Measurements from ENCODE around the gene EXD3. TPM values are rescaled to one million over a fixed set of nuclear protein-coding genes. Genes with fewer than 3 reads are reported as not detected.

EXD3 gene
- total and polyA plus RNA-seq, 2 of the 13 experiments (the other 11 are each of a cell fraction or from before 2014, with no cell fraction given): 2.7 to 4.8 TPM

GRCh38 chr9:137311171-137311985 is 111.6 kb downstream of the EXD3 start:
- ChIA-PET POLR2A (interaction anchor here (1.1 kb wide), 1 partner anchor 10 kb away, joined by 3 read pairs; no protein-coding TSS in a partner anchor), CTCF (ENCODE audit: low intra/inter-chr PET ratio, low total read pairs) (no interaction called here)
- H3K9ac ChIP-seq (ENCODE audit: insufficient read depth, low read depth, low read length): no peak overlapping the region
- H3K4me1 ChIP-seq (ENCODE audit: insufficient read depth, low read length): peaks cover 63% of the 10 kb centered on the region
- H3K9me3 ChIP-seq (ENCODE audit: low read length): no peaks in the 10 kb centered on the region
- intact Hi-C loops (cut with micrococcal nuclease; ENCODE audit: unreplicated experiment) (no loop called here), in situ Hi-C loops (cut with HindIII; ENCODE audit: extremely low pct_ligation_motif_present, low pct_unique_long_range_greater_than_20kb) (no loop called here)
- TF ChIP-seq ZMYM2 (CRISPR knock-in tag; IDR thresholded peaks at IDR 0.05): no peak
- TF ChIP-seq NFYC (CRISPR knock-in tag; IDR thresholded peaks at IDR 0.05): no peak
- no peak for TF ChIP-seq MTERF4 (CRISPR knock-in tag; IDR thresholded peaks at IDR 0.05)
- no peak for TF ChIP-seq FOSL2 (CRISPR knock-in tag; IDR thresholded peaks at IDR 0.05)
- no peak for TF ChIP-seq TBP (CRISPR knock-in tag; IDR thresholded peaks at IDR 0.05)
- TF ChIP-seq ZNF33B (CRISPR knock-in tag; IDR thresholded peaks at IDR 0.05): no peak
- TF ChIP-seq SP1 (IDR thresholded peaks at IDR 0.05): no peak
- no peak for TF ChIP-seq SP1 (CRISPR knock-in tag; IDR thresholded peaks at IDR 0.05)
- BruUV-seq (replicated peaks): no TSS peak
- no peak overlapping the region for H3K4me3 ChIP-seq (replicated peaks in 1 of 3; ENCODE audit: insufficient read depth in 1 of 3, low read depth in 2 of 3, low read length in 3 of 3)
- no peak for ATAC-seq
- H3K27me3 ChIP-seq (ENCODE audit: control insufficient read depth in 1 of 2, insufficient read depth in 2 of 2, low read length in 2 of 2): peaks cover 13 to 62% of the 10 kb centered on the region in 2 experiments
- 100% methylated on average over 1 of the region's 27 CpGs for WGBS (ENCODE audit: low lambda C conversion rate)
- no peaks in the 10 kb centered on the region for H3K79me2 ChIP-seq (ENCODE audit: insufficient read depth, low read length)
- no peaks in the 10 kb centered on the region for H3K36me3 ChIP-seq (replicated peaks in 1 of 2; ENCODE audit: control insufficient read depth in 1 of 2, insufficient read depth in 2 of 2, low read length in 2 of 2)
- no peak overlapping the region for H3K4me2 ChIP-seq (ENCODE audit: low read depth, low read length)
- no peak for DNase-seq (ENCODE audit: low spot score)
- no peak overlapping the region for H2AFZ ChIP-seq (ENCODE audit: low read length)
- no peak for FAIRE-seq
- H4K20me1 ChIP-seq (ENCODE audit: insufficient read depth, low read length): no peaks in the 10 kb centered on the region
- no peak overlapping the region for H3K27ac ChIP-seq (ENCODE audit: extremely low read length, insufficient read depth, low read length)
